Esophagus muscularis mucosa (tissue), 2 donors: Measurements from ENCODE around the gene CNTNAP2.

Source experiments
- EP300 ChIP-seq: sonication (generic); formaldehyde crosslinking; IDR thresholded peaks from one replicate; pipeline ENCODE4 v1.6.1; 2017; ENCODE audit warnings: antibody characterized with exemption
- POLR2A ChIP-seq: fragments of 450-650 bp; IDR thresholded peaks from one replicate; pipeline ENCODE4 v1.6.1; 2017; ENCODE audit warnings: antibody characterized with exemption, moderate library complexity, mild to moderate bottlenecking, low read depth

DNA sequence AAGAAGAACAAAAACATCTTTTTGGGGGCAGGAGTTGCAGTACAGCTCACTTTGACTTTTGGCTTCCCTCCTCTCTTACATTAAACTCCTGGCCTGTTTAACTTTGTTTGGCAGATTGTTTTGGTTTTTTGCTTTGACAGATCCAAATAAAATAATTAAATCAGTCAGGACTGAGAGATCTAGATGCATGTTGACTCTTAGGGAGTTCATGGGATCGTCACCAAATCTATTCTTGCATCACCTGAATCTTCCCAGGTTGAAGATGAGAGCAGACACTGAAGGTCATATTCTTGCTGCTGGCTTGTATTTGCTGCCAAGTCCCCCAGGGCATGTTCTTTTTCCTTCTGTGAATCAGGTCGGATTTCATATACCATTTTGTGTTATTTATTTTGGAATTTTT lies 759.4 kb downstream of the CNTNAP2 start:
- TF ChIP-seq POLR2A: no peak
- no peak for TF ChIP-seq EP300
